C4-2B (cell line): ENCODE data around the gene INTS13.

Experiments
- ZFX ChIP-seq: fragments of 450-650 bp; IDR thresholded peaks from 2 replicates; pipeline ENCODE4 v1.6.1; 2017
- TF ChIP-seq, protein P1 (sequence below): fragments of 450-650 bp; conservative IDR thresholded peaks from 2 replicates; pipeline ENCODE4 v1.5.1; 2017; ENCODE audit warnings: mild to moderate bottlenecking

DNA sequence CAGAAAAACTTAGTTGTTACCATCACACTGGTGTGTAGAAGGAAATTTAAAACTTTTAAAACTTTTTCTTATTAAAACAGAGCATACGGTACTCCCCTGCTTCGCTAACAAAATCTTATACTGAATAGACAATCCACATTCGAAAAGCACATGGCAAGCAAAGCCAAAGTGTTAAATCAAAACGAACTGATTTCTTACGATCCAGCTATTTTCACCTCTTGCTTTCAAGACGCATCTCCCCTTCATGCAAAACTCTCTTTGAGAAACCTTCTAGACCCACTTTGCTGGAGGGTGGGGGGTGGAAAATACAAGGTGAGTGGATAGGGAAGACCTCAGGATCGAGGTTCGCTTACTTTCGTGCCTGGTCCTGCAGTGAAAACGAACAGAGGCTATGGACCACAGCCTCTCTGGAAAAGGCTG is 328 bp downstream of the INTS13 start:
- TF ChIP-seq, protein P1, sequence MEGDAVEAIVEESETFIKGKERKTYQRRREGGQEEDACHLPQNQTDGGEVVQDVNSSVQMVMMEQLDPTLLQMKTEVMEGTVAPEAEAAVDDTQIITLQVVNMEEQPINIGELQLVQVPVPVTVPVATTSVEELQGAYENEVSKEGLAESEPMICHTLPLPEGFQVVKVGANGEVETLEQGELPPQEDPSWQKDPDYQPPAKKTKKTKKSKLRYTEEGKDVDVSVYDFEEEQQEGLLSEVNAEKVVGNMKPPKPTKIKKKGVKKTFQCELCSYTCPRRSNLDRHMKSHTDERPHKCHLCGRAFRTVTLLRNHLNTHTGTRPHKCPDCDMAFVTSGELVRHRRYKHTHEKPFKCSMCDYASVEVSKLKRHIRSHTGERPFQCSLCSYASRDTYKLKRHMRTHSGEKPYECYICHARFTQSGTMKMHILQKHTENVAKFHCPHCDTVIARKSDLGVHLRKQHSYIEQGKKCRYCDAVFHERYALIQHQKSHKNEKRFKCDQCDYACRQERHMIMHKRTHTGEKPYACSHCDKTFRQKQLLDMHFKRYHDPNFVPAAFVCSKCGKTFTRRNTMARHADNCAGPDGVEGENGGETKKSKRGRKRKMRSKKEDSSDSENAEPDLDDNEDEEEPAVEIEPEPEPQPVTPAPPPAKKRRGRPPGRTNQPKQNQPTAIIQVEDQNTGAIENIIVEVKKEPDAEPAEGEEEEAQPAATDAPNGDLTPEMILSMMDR = no peak
- no peak for TF ChIP-seq ZFX
